Skin epidermis (tissue), 12 donors: Measurements from ENCODE around the gene KIF21B.
A peak's percentile ranks its signal among the peaks of the same experiment; 100 is the strongest.

Experiments used
- H3K27ac ChIP-seq, 21 experiments: fragments of 200-600 bp; sonication (generic) in 11 of 21; one replicate each; pipeline ENCODE4 v1.5.0; 2020; ENCODE audit warnings: mild to moderate bottlenecking in 3 of 21, inconsistent platforms in 2 of 21, moderate library complexity in 2 of 21
- H3K4me3 ChIP-seq, 7 experiments: fragments of 200-600 bp; sonication (generic) in 2 of 7; one replicate each; pipeline ENCODE4 v1.5.0; 2020; ENCODE audit warnings: inconsistent platforms in 2 of 7, mild to moderate bottlenecking in 2 of 7, moderate library complexity in 1 of 7

The KIF21B gene

DNA sequence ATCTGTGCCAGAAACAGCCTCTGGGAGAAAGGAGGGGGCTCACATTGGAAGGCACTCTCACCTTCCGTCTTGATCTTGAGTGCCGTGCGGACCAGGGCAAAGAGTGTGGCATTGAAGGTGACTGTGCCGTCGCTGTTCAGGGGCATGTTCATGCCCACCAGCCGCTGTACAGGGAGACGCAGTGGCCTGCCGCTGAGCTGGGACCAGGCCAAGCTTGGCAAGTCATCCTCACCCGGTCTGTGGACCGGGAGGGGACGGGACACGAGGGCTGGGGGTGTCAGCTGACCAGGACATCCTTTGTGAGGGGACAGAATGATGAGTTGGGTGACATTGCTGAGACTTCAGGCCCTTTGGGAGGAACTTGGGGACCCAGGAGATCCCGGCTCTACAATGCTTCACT is 25.0 kb upstream of the KIF21B start:
- no peak overlapping the region for H3K4me3 ChIP-seq
- no peak overlapping the region for H3K27ac ChIP-seq

- H3K27ac ChIP-seq, result no peak overlapping the region
- no peak overlapping the region for H3K4me3 ChIP-seq
Observed at GRCh38 chr1:201044119-201044518, 20.6 kb upstream of the KIF21B start.

DNA sequence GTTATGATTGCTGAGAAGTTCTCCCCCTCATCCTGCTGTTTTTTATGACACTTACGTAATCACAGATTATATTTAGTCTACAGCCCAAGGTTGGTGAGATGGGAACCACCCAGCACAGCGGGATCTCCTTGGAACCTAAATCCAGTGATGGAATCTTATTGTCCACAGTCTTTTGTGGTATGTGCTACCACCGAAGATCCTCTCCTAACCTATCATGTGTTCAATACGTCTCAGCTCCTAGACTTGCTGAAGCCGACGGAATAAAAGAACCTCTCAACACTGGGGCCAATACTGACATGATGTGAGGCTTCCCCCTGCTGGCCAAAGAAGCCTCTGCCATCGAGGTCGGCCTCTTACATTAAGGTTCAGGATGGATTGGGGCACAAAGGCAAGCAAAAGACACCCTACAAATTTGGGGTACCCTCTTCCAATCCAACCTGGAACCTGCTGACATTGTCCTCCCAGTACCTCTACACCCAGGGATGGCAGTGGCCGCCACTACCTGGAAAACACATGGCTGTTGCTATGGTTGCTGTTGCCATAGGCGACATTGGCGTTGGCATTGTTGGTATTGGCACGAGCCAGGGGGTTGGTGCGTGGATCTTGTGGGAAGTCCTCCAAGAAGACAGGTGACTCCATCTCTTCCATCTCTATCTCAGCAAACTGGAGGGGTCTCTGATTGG is 19.4 kb upstream of the KIF21B start:
- H3K4me3 ChIP-seq, result no peak overlapping the region
- no peak overlapping the region for H3K27ac ChIP-seq

DNA sequence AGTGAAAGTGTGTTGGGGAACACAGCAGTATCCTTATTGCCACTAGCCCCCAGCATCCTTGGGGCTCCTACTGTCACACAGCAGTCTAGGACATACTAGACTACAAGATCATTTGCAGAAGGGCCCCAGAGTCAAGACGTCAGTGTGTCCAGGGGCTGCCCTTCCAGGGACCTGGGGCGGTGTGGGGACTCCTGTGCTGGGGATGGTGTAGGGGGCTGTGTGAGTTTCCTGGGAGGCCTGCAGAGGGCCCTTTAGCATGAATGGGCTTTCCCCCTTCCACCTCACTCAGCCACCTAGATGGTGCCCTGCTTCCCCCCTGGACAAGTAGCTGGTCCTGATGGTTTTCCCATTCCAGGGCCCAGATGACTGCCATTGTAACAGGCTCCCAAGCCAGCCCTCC is 17.5 kb upstream of the KIF21B start:
- Histone ChIP-seq H3K4me3 (no peak overlapping the region), H3K27ac (no peak overlapping the region)

- no peak overlapping the region for H3K4me3 ChIP-seq
- no peak overlapping the region for H3K27ac ChIP-seq
Observed at GRCh38 chr1:201039876-201040275, 16.4 kb upstream of the KIF21B start.

- H3K27ac ChIP-seq, result no peak overlapping the region
- no peak overlapping the region for H3K4me3 ChIP-seq
Observed at GRCh38 chr1:201039418-201039817, 15.9 kb upstream of the KIF21B start.

DNA sequence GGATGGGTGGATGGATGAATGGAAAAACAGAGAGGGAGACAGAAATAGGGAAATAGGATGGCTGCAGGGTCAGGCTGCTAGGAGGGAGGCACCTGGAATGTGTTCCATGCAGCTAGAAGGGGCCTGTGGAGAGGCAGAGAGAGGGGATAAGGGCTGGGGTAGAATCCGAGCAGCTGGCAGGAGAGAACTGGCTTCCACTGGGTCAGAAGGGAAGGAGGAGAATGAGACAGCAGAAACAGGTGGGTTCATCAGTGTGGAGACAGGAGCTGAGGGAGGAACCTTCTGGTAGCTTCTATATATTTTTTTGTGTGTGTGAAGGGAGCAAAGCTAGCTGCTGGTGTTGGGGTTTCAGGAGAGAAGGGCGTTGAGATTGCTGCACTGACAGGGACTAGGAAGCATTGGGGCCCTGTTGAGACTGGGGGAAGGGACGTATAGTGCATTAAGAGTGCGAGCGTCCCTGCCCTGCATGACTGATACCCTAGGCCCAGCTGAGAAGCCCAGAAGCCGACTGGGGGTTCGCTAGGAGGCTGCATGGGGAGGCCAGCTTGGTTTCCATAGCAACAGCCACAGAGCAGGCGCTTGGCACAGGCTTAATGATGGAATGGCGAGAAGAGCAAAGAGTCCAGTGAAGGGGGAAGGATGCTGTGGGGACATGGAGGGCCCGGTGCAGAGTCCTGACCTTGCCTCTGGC is 14.8 kb upstream of the KIF21B start:
- no peak overlapping the region for H3K4me3 ChIP-seq
- no peak overlapping the region for H3K27ac ChIP-seq

DNA sequence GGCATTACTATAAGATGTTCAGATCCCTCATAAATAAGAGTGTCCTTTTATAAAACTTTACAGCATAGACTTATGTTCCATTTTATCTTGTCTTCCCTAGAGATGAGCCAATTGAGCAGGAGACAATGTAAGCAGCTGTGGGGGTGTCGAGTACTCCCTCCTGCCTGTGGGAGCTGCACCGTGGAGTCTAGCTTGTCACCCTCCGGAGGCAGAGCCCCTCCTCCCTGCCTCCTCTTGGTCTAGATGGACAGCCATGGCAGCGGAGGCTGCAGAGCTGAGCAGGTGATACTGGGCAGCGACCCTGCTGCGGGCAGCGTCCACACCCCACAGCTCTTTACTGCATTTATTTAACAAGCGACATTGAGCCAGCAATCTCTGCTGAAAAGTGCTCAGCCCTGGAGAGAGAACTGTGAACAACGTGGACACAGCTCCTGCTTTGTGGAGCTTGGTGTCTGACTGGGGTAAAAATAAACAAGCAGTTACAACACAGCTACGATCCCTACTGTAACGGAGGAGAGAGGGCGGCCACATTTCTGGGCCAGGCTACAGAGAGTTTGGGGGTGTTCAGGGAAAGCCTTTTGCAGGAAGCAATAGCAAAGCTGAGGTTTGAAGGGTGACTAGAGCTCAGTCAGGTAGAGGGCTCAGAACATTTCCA is 12.8 kb upstream of the KIF21B start:
- H3K4me3 ChIP-seq, result no peak overlapping the region
- no peak overlapping the region for H3K27ac ChIP-seq

DNA sequence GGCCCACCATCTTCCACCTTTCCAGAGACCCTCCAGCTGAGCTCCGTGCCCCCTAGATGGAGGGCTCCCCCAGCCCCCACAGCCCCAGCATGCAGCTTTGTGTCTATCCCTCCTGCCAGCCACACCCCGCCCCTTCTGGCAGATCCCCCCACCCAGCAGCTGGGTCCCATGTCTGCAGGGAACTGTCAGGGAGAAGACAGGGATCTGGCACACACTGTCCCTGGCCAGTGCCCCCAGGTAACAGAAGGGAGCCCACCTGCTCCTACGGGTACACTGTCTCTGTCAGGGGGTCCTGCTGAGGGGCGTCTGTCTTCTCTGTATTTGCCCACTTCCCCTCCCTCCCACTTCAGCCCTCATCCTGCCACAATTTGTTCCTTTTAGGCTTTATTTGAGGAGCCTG is 11.2 kb upstream of the KIF21B start:
- Histone ChIP-seq H3K27ac (no peak overlapping the region), H3K4me3 (no peak overlapping the region)

DNA sequence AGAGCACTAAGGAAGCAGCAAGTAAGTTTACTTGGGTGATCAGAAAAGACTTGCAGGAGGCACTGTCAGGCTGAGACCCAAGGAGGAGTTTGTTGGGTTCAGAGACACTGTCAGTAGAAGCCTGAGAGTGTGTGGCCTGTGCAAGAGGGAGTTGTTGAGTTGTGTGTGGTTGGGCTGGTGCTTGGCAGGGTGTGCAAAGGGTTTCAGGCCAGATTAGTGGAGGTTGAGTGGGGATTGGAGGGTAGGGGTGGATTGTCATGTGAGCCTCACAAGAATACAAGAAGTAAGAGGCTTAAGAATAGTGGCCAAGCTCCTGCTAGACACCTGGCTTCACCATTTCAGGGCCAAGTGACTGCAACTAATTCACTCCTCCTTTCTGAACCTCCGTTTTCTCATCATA is 8.9 kb upstream of the KIF21B start:
- no peak overlapping the region for H3K27ac ChIP-seq
- H3K4me3 ChIP-seq, result no peak overlapping the region

DNA sequence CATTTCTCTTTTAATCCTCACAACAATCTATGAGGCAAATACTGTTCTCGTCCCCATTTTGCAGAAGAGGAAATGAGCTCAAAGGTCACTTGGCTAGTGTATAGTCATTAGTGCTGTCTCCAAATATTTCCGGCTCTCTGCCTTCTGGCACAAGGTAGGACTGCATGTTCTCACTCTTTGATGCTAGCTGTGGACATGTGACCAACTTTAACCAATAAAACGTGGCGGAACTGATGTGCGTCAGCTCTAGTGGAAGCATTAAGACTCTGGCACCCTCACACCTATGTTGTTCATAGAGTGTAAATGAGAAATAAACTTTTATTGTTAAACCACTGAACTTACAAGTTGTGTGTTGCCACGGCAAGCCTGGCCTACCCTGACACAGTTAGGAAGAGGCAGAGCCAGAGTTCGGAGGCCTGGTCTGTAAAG is 5.0 kb upstream of the KIF21B start:
- Histone ChIP-seq H3K27ac (peak overlapping the region in 2 of 21 experiments; percentile 16 to 54), H3K4me3 (no peak overlapping the region)

GRCh38 chr1:201026836-201027235 is 3.3 kb upstream of the KIF21B start:
- Histone ChIP-seq H3K4me3 (no peak overlapping the region), H3K27ac (peak overlapping the region in 1 of 21 experiments; percentile 2)

GRCh38 chr1:201026234-201026633 is 2.7 kb upstream of the KIF21B start:
- Histone ChIP-seq H3K27ac (peak overlapping the region in 1 of 21 experiments; percentile 11), H3K4me3 (no peak overlapping the region)

GRCh38 chr1:201025571-201026002 is 2.1 kb upstream of the KIF21B start:
- H3K27ac ChIP-seq, result no peak overlapping the region
- H3K4me3 ChIP-seq, result no peak overlapping the region

DNA sequence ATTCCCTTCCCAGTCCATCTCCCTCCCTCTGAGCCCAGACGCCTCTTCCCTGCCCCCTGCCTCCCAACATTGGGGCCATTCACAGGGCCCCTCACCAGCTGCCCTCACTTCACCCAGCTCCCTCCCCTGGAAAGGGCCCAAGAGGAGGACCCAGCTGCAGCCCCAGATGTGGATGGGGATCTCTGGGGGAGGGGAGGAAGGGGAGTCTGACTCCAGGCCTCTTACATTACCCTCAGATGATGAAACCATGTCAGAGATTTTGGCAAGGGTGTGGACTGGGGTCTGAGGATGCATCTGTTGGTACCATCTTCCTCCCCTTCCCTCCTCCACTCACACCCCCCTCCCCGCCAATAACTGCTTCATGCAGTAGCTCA is 1.1 kb upstream of the KIF21B start:
- Histone ChIP-seq H3K27ac (no peak overlapping the region), H3K4me3 (no peak overlapping the region)

DNA sequence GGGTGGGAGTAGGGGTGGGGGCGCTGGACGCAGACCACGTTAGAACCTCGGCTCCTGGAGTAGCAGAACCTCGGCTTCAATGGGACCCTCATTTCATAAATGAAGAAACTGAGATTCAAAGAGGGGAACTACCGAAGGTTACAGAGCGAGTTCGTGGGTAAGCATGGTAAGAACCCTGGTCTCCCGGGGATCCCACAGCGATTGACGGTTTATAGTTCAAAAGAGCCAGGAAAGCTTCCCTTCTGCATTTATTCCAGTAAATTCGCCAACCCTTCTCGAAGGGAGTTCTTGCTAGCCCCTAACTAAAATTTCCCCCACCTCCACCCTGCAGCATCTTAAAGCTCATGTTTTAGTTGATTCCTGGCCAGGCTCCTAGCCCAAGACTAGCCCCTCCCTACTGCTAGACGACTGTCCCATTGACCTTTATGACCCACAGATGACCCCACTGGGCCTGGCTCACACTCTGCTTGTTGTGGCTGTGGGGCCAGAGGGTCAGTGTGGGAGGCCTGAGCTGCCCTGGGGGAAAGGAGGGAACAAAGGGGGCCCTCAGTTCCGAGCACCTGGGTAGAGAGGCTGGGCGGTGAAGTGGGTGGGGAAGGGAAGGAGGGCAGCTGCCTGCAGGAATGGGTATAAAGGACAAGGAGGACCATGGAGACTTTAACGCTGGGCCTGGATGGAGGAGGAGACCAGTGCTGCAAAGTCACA is 558 bp upstream of the KIF21B start:
- peak overlapping the region in 6 of 7 experiments; percentile 50 to 59 (median 54) for H3K4me3 ChIP-seq
- H3K27ac ChIP-seq, result no peak overlapping the region

DNA sequence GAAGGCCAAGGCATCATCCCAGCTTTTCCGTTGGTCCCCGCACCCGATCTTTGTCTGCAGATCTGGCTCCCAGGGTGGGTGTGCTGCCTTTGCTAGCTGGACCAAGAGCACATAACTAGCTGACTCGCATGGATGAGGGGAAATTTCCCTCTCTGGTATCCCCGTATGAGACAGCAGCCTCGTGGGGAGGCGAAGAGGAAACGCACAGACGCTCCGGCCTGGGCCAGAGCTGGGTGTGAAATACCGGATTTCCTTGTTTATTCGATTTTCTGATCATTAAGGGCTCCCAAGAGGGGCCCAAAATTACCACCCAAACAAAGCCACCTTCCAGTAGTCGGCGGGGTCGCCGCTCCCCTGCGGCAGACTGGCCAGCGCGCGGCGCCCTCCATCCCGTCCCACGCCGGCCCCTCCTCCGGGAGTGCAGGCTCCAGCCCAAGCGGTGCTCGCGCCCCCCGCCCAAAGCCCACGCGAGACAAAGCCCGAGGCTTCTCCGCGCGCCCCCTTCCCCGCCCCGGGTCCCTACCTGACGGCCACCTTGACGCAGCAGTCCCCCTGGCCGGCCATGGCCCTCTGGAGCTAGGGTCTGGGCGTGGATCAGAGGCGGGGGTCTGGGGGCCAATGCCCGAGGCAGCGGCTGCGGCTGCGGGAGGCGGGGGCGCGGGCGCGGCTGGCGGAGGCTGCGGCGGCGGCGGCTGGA is 546 bp downstream of the KIF21B start:
- H3K27ac ChIP-seq, result peak overlapping the region in 17 of 21 experiments; percentile 26 to 90 (median 74)
- H3K4me3 ChIP-seq, result peak overlapping the region; percentile 43 to 59 (median 54)

DNA sequence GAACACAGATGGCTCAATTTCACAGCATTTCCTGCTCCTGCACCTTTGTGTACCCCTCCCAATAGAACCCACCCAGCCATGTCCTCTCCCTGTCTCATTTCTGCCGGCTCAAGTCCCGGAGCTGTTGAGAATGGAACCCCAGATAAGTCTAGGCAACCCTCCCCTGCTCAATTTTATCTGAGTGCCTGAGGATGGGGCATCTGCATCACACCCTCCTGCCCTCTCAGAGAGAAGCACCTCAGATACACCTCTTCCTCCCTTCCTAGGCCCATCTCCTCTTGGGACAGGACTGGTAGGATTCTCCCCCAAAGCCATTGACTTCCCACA is 1.1 kb downstream of the KIF21B start:
- H3K4me3 ChIP-seq, result peak overlapping the region; percentile 43 to 59 (median 54)
- peak overlapping the region in 12 of 21 experiments; percentile 59 to 90 (median 74) for H3K27ac ChIP-seq

DNA sequence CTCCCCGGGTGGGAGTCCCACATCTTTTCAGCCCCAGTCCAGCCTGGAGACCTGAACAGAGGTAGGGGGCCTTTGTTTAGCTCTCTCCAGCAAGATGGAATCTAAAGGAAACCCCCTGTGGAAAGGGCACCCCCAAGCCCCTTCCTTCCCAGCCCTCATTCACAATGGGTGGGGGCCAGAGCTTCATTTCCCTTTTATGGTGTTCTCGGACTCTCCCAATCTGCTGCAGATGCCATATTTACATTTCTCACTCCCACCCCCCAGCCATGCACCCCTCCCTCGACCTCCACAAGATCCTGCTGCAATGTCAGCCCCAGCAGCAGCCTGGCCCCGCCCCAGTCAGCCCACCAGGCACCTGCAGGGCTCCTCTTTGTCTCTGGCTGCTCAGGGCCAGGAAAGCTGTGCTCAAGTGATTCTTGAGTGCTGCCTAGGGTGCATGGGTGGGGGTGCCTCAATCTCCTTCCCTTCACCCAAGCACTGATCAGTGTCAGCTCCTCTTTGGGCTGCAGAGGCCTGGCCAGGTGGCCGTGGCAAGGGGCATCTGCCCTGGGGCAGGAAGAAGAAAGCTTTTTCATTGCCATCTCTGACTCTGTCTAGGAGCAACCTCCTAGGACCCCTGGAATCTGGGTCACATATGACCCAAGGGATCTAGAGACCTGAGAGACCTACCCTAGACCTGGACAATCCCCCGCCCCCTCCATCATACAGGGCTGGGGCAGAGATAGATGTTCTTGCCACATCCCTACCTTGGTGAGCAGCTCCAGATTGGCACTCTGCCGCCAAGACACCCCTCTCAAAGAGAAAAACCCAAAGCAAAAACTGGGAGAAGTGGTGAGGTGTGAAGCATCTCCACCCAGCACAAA is 1.7 kb downstream of the KIF21B start:
- H3K4me3 ChIP-seq, result peak overlapping the region in 5 of 7 experiments; percentile 50 to 59 (median 55)
- H3K27ac ChIP-seq, result peak overlapping the region in 13 of 21 experiments; percentile 28 to 90 (median 74)
